Right hindlimb (tissue), 1 donor: ENCODE measurements around the gene ORMDL2.
"Not testable (repeated sequence)": the region's sequence is repeated elsewhere in the genome, so short reads cannot be mapped to it uniquely, and the experiment has no call there.

ENCODE experiments used
- DNase-seq: peaks from one replicate; pipeline ENCODE4 v3.0.0-alpha.2; 2018

The ORMDL2 gene

DNA sequence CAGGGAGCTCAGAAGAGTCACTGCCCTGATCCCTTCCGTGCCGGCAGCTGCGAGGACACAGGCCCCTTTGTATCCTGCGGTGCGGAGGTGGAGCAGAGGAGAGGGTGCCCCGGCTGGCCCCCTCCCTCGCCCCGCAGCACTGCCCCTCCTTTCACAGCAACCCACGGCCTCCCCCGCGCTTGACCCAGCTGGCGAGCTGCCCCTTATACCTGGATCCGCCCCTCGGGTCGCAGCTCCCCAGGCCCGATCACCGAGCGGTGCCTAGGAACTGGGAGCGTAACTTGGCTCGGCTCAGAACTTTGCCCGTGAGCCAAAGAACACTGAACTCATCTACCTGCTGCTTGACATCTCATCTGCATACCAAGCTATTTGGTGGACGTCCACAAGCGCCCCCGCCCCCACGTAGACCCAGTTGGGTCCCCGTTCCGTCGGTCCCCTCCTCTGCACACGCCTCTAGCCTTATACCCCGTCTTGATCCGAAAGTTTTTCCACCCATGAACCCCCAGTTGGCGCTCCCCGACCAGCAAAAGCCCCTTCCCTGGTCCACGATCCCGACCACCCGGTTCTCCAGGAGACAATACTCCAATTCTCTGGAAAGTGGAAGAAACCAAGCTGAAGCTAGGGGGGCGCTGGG, 12.2 kb downstream of the ORMDL2 start:
- DNase-seq = no peak

DNA sequence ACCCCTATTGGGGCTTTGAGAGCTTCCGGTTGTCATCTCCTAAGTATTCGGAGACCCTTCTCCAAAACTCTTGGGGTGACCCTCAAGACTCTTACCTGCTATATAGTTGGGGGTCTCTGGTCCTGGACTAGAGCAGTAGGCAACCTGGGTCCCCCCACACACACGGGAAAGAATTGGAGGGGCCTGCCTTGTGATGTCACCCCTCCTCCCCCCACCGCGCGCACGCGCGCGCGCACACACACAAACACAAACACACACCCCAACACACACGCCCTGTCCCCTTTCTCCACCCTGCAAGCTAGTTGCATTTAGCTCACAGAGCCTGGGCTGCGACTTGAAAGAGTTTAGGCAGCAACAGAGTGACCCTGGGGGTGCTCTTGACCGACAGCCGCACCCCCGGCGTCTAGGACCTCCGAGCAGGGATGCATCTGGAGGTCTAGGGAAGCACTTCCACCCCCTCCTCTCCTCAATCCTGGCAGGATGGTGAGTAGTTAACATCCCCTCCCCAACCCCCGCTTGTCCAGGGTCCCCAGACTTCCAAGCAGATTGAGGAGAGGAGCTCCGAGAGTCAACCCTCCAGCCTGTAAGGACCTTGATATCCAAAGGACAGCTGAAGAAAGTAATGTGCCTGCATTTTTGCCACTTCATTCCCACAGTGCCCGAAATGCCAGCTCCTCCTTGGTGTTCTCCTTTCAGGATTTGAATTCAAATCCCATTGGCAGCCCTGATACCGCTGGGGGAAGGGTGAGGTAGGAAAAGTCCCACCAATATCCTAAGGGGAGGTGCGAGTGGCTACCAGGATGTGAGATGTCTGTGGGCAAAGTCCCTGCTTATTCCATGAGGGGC, 13.0 kb downstream of the ORMDL2 start:
- peak; percentile 94 for DNase-seq

DNA sequence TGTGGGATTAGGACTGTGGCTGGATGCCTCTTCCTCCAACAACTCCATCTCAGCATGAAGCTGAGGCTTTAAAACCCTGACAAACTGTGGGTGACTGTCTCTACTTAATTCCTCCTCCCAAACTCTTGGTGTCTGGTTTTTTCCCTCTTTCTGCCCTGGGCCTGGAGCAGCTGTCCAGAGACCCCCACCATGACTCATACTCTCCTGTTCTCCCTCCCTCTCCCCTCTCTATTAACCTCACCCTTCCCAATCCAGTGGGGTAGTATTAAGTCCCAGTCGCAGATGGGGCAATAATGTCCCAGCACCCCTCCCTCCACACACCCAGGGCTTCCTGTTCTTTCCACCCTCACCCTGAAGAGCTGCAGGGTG, 13.6 kb downstream of the ORMDL2 start:
- DNase-seq = no peak

DNA sequence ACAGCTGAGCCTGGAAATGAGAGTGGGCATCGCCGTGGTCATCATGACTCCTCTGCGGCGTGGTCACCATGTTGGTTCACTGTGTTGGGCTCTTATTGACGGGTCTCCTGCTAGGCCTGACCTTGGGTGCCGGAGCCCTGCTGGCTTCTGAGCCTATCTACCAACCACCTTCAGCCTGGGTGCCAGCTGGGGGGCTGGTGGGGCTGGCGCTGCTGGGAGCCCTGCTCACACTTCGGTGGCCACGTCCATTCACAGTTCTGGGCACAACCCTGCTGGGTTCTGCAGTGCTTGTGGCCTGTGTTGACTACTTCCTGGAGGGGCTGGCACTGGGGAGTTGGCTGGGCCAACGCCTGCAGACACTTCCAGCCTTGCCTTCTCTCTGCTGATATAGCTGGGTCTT, 15.2 kb downstream of the ORMDL2 start:
- no peak for DNase-seq

DNA sequence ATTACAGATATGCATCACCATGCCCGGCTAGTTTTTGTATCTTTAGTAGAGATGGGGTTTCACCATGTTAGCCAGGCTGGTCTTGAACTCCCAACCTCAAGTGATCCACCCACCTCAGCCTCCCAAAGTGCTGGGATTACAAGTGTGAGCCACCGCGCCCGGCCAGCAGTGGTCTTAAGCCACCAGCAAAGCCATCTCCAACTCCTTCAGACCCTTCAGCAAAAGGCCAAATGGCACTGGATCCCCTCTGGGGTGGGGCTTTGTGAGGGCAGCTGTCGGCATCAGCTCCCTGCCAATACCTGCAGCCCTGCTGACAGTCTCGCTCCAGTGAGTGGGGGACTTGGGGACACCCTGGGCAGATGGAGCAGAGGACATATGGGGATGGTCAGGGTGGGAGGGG, 16.6 kb downstream of the ORMDL2 start:
- not testable (repeated sequence) for DNase-seq

DNA sequence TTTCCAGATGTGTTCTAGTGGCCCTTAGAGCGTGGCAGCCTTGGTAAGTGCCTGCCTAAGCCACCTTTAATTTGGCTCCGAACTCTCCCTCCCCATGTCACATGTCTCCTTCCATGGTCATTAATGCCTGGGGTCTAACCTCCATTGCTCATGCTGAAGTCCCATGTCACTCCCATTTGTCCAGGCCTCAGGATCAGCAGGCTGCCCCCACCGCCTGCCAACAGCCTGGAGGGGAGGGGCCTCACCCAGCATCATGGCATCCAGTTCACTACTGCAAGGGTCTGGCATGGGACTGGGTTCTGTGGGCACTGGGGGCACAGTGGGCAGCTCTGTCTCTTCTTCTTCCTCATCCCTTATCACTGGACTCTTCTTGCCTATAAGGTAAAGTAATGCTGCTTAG, 20.5 kb downstream of the ORMDL2 start:
- DNase-seq = no peak

DNA sequence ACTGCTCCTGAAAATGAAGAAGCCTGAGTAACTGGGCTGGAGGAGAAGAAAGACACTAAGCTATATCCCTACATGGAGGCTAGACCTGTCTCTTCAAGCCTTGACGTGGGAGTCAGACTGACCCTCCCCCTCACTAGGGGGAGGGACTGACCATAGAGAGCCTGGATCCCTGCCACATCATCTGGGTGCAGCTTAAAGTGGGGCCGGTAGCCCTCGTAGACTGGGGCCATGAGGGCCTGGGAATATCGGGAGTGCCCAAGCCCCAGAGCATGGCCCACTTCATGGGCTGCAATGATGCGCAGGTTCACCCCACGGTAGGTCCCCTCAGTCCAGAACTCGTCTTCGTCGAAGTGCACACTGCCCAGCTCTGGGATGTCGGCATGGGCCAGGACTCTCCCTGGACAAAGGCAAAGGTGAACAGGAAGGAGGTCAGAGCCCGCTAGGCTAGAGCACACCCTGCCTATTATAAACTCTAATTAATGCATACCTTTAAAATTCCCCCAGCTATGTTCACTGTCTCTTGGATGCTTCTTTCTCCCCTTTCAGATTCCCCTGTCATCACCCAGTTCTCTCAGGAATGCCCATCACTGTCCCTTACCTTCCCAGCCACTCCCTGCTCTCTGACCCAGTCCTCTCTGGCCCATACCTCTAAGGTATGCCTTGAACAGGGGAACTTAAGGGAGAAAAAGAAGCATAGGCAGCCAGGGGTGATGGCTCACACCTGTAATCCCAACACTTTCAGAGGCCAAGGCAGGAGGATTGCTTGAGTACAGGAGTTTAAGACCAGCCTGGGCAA, 21.7 kb downstream of the ORMDL2 start:
- no peak for DNase-seq

DNA sequence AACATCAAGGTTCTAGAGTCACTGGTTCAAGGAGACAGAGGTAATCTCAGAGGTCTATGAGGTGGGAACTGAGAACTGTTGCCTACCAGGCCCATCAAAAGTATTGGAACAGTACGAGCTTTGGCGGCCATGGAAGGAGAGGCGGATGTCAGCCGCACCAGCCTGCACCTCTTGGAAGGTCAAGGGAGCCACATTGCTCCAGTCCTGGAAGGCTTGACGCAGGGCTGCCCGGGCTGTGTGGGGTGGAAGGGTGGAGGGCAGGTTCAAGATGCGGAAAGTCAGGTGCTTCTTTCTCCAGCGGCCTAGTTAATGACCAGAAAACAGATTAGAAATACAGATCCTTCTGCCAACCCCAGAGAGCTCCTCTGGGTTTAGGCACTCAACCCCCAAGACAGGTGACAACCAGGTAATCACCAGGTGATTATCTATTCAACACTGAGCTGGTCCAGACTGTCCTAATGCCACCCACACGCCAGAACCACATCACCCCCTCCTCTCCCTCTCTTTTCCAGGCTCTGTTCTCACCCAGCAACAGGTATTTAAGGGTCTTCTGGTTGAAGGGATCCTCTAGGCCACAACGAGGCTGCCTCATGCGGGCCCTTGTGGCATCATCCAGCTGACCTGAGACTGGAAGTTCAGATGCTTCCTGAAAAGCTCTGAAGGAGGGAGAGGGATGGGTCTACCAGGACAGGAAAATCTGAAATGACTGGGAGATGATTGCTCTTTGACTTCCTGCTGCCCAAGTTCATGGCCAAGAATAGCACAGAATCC, 22.9 kb downstream of the ORMDL2 start:
- DNase-seq = no peak

DNA sequence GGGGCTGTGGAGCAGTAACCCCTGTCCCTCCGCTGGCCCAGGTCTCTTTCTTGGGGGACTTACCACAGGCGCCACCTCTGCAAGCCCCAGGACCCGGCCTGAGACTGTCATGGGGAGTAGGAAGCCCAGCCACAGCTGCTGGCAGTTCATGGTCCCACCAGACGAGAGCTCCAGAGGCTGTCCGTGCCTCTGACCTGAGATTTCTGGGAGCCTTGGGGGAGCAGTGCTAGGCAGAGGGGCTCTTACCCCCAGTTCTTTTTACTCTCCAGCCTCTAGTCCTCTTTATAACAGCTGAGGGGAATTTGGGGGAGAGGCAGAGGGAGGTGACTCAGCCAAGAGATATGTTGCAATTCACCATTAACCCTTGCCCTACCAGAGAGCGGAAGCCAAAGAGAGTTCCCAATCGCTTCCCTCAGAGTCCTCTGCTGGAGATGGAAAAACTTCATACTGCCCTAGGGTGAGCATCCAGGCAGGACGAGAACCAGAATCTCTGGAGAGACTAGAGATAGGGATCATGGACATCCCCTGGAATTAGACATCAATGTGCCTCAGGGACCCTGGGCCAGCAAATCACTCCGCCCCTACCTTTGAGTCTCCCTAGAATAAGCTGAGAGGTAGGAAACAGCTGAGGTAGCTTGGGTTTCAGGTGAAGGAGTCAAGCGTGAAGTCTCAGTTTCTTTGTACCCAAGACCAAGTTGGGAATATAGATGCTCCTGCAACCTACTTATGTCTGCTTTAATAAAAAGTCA, 25.0 kb downstream of the ORMDL2 start, which contains the start of gene MMP19:
MMP19 (minus strand) TSS at position 256 of the 749 bp plus-strand sequence; CDS start at position 150, 106 bp downstream.
- no peak for DNase-seq

DNA sequence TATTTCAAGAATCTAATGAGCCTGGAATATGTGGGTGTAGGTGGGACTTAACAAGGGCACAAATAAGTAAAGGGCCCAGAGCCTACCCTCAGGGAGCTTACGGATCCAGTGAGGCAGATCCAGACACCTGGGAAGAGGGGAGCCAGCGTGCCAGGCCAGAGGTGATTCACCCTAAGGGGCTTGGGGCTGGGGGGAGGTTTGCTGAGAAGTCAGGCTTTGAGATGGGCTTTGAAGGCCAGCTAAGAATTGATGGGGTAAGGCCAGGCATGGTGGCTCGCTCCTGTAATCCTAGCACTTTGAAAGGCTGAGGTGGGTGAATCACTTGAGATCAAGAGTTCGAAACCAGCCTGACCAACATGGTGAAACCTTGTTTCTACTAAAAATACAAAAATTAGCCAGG, 25.6 kb downstream of the ORMDL2 start:
- no peak for DNase-seq

DNA sequence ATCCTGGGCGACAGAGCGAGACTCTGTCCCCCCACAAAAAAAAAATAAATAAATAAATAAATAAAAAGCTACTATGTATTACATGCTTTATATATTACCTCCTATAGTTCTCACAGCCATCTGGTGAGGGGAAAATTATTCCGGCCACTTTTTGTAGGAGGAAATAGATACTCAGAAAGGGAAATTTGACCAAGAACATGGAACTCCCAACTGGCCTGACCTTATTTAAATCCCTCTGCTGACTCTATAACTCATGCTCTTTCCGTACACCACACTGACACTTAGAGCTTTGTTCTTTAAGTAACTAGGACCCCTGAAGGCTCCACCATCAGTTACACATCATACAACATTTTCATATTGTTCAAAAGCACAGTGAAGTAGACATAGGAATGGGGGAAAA, 27.1 kb downstream of the ORMDL2 start:
- DNase-seq = no peak

DNA sequence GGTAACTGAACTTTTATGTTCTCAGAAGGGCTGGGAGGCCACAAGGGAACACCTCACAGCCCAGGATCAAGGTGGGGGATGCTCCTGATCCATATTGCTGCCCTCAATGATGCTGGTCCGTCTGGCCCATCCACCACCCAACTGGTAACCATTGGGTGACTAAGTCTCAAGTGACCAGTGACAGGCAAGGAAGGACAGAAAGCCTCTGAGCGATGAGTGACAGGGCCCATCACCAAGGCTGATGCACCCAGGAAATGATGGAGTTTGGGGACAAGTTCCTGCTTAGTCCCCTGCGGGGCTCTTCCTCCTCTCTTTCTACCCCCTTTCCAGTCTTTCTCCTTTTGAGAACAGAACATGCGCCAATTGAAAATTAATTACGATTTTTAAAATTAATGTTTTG, 27.5 kb downstream of the ORMDL2 start:
- no peak for DNase-seq

DNA sequence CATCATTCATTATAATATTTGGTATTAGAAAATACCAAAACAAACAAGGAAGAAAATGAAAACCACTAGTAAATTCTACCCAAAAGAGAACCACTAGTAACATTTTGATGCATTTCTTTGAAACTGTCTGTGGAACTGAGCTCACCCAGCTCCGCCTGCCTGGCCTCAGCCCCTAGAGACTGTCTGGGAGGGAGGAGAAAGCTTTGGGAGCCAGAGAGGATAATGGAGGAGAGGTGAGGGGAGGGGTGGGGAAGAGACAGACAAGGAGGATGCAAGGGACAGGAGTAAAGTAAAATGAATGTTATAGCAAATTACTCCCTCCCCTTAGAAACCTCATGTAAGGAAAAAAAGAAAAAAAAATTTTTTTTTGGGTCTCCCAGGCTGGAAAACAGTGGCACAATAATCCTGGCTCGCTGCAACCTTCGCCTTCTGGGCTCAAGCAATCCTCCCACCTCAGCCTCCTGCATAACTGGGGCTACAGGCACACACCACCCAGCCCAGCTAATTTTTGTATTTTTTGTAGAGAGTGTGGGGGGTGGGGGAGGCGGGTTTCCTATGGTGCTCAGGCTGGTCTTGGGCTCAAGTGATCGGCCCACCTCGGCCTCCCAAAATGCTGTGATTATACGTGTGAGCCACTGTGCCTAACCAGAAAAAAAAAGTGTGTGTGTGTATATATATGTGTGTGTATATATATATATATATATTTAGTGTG, 28.1 kb downstream of the ORMDL2 start:
- no peak for DNase-seq

DNA sequence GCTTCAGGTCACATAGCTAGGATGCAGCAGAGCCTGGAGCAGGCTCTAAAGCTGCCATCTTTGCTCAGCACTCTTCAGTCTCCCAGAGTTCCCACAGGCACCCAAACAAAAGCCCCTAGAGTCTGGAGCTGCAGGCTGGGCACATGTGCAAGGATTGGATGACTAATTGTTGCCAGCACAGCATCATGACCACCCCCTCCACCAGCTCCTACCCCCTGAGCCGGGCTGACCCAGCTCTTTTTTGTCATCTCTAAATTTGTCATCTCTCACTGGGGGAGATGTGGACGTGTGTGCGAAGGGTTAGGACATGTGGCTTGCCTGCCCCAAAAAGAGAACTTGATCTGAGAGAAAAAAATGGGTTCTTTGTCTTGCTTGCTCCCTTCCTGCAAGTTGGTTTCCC, 29.2 kb downstream of the ORMDL2 start:
- DNase-seq = no peak

DNA sequence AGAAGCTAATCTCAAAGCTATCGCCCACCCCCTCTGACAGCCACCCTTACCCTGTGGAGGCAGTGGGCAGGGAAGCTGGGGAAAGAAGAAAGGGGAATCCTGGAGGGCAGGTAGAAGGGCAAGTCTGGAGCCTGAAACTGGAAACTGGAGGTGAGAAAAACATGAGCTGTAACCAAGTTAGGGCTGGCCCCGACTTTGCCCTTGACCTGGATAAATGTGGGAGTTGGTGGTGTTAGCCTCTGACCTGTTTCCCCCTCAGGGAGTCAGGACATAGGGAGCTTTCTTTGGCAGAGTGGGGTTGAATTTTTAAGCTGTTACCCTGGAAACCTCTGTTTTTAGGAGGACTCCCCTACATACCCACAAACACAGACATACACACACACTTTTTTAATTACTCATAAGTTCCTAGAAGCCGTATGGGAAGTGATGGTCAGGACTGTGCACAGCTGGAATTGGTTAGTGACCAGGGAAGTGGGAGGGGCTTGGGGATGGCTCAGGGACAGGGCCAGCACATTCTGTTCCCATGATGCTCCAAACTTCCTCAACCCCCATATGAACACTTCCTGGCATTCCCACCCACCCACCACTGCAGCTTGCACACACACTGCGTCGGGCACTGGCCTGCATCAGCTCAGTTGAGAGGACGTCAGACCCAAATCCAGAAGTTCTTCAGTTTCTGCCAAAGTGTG, 29.9 kb downstream of the ORMDL2 start:
- DNase-seq = peak; percentile 96

DNA sequence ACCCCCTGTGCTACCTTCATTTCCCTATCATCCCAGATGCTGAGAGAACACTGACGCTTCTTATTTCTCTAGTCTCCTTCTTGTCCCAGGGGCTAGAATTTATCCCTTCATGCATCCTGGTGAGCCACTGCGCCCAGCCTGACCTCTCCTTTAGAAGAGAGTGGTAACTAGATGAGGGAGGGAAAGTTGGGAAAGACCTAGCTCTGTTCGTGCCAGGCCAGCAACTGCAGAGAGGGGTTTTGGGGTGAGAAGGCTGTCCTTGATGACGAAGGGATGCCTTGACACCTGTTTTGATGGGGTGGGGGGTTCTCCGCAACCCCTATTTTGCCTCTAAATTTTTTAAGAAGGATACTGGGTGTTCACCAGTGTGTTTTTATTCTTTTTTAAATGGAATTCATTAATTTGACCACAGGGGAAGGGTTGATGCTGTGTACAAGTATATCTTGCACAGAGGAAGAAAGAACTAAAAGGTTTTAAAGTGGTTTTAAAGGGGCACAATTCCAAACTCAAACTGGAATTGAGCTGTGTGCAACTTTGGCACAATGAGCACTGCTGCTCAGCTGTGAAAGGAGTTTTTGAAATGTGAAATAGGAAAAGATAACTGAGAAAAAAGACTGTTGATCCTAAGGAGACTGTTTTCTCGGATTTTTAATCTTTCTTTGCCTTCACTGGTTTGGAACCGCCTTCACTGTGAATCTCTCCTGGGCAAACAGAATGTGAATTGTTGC, 31.9 kb downstream of the ORMDL2 start:
- no peak for DNase-seq

DNA sequence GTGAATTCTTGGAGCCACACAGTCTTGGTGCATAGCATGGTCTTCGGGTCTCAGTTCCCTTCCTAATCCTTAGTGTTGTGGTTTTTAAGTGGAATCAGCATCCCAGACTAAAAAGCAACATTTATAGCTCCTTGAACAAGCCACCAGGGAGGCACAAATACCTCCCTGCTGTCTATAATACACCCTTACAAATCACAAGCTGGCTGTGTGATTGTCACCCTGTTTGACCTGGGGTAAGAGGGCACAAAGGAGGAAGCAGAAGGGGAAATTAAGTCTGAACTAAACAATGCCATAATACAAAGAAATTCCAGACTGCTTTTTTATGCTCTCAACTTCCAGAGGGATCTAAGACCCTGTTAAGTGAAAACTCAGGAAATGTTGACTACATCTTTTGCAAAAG, 32.6 kb downstream of the ORMDL2 start:
- DNase-seq = no peak

DNA sequence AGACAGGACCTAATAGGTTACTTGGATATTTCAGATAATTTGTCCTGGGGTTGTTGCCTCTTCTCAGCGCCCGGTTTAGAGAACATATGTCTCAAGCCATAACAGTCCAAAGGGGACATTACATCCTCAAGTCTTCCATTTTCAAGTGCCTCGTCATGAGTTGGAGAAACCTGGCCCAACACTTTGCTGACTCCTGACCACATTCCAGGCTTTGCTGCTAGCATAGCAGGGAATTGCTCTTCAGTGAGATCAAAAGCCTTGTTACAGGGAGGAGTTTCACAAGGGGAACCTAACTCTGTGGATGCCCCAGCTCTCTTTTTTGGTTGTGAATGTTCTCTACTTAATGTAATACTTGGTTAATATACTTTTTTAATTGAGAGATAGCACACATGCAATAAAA, 33.1 kb downstream of the ORMDL2 start:
- no peak for DNase-seq

DNA sequence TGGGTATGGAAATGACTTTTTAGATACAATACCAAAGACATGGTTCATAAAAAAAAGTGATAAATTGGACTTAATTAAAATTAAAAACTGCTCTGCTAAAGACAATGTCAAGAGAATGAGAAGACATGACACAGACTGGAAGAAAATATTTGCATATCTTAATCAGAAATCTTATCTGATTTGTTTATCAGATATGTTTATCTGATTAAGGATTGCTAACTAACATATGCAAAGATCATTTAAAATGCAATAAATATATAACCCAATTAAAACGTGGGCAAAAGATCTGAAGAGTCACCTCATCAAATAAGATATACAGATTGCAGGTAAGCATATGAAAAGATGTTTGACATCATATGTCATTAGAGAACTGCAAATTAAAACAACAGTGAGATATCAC, 34.9 kb downstream of the ORMDL2 start:
- no peak for DNase-seq

DNA sequence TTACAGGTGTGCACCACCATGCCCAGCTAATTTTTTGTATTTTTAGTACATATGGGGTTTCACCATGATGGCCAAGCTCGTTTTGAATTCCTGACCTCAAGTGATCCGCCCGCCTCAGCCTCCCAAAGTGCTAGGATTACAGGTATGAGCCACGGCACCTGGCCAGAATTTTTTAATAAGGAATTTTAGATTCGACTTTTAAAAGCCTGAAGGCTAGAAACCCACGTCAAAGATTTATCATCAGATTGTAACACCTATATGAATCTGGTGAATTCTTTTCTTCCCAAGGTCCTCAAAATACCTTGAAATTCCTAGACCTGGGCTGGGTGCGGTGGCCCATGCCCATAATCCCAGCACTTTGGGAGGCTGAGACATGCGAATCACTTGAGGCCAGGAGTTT, 43.6 kb downstream of the ORMDL2 start:
- DNase-seq = no peak
